Right lobe of liver (tissue), 4 donors: Measurements from ENCODE around the gene WHRN.

ENCODE experiments used
- POLR2A ChIP-seq: fragments of 450-650 bp; IDR thresholded peaks from one replicate; pipeline ENCODE4 v1.6.1; 2017; ENCODE audit warnings: antibody characterized with exemption, mild to moderate bottlenecking
- TF ChIP-seq, protein P1 (sequence below), 4 donors: fragments of 200-600 bp in 3 of 4; fragments of 450-650 bp in 1 of 4; IDR thresholded peaks; one replicate each; pipeline versions ENCODE4 v1.5.1 to v1.8.0; 2016 to 2022; ENCODE audit warnings: antibody characterized with exemption in 4 of 4, mild to moderate bottlenecking in 2 of 4
- donor health status: DM: no; HTN: no; CAD: no.
- donor health status: DM: no; HTN: no; CAD: no.
- donor health status: DM: no; HTN: yes; CAD: no.

GRCh38 chr9:114356792-114357191 lies 148.5 kb downstream of the WHRN start:
- TF ChIP-seq, protein P1, sequence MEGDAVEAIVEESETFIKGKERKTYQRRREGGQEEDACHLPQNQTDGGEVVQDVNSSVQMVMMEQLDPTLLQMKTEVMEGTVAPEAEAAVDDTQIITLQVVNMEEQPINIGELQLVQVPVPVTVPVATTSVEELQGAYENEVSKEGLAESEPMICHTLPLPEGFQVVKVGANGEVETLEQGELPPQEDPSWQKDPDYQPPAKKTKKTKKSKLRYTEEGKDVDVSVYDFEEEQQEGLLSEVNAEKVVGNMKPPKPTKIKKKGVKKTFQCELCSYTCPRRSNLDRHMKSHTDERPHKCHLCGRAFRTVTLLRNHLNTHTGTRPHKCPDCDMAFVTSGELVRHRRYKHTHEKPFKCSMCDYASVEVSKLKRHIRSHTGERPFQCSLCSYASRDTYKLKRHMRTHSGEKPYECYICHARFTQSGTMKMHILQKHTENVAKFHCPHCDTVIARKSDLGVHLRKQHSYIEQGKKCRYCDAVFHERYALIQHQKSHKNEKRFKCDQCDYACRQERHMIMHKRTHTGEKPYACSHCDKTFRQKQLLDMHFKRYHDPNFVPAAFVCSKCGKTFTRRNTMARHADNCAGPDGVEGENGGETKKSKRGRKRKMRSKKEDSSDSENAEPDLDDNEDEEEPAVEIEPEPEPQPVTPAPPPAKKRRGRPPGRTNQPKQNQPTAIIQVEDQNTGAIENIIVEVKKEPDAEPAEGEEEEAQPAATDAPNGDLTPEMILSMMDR (IDR thresholded peaks at IDR 0.05) = no peak
- TF ChIP-seq POLR2A = no peak
